D341Med (cell line): ENCODE measurements around the gene TBC1D22A.
"Not testable (repeated sequence)": the region's sequence is repeated elsewhere in the genome, so short reads cannot be mapped to it uniquely, and the experiment has no call there.

Source experiments
- DNase-seq: peaks from one replicate; pipeline ENCODE4 v3.0.0; 2012; ENCODE audit warnings: low spot score

Gene TBC1D22A

GRCh38 chr22:47155912-47156311 is 393.5 kb downstream of the TBC1D22A start:
- no peak for DNase-seq

- DNase-seq = no peak
Measured at GRCh38 chr22:47156352-47157092, 394.1 kb downstream of the TBC1D22A start.

GRCh38 chr22:47157093-47157420 is 394.6 kb downstream of the TBC1D22A start:
- no peak for DNase-seq

- DNase-seq = no peak
Measured at GRCh38 chr22:47157486-47158270, 395.2 kb downstream of the TBC1D22A start.

- no peak for DNase-seq
Measured at GRCh38 chr22:47158457-47158856, 396.0 kb downstream of the TBC1D22A start.

- DNase-seq = no peak
Measured at GRCh38 chr22:47159592-47159991, 397.1 kb downstream of the TBC1D22A start.

- DNase-seq = no peak
Measured at GRCh38 chr22:47160141-47160541, 397.7 kb downstream of the TBC1D22A start.

- no peak for DNase-seq
Measured at GRCh38 chr22:47160781-47161520, 398.5 kb downstream of the TBC1D22A start.

- no peak for DNase-seq
Measured at GRCh38 chr22:47161631-47162030, 399.2 kb downstream of the TBC1D22A start.

- DNase-seq = no peak
Measured at GRCh38 chr22:47162865-47163264, 400.4 kb downstream of the TBC1D22A start.

GRCh38 chr22:47163481-47163855 is 401.0 kb downstream of the TBC1D22A start:
- no peak for DNase-seq

GRCh38 chr22:47163856-47164513 is 401.5 kb downstream of the TBC1D22A start:
- no peak for DNase-seq

GRCh38 chr22:47164514-47165337 is 402.3 kb downstream of the TBC1D22A start:
- no peak for DNase-seq

GRCh38 chr22:47165338-47166032 is 403.0 kb downstream of the TBC1D22A start:
- DNase-seq = no peak

- no peak for DNase-seq
Measured at GRCh38 chr22:47166033-47166404, 403.6 kb downstream of the TBC1D22A start.

GRCh38 chr22:47166446-47167016 is 404.1 kb downstream of the TBC1D22A start:
- no peak for DNase-seq

- DNase-seq = no peak
Measured at GRCh38 chr22:47167056-47167455, 404.6 kb downstream of the TBC1D22A start.

GRCh38 chr22:47167921-47168320 is 405.5 kb downstream of the TBC1D22A start:
- not testable (repeated sequence) for DNase-seq

GRCh38 chr22:47168441-47168840 is 406.0 kb downstream of the TBC1D22A start:
- no peak for DNase-seq
